A549 treated with ZK216348 at 1 μM for 4 hours (cell line): Measurements from ENCODE around the gene PPM1L. TPM values are rescaled to one million over a fixed set of nuclear protein-coding genes. Genes with fewer than 3 reads are reported as not detected.

Source experiments
- total RNA-seq: library from RNA; stranded (reverse); fragments of 200-300 nt; extraction: Qiagen RNA extraction; gene quantifications from 5 replicates; pipeline ENCODE4 v1.2.3, GENCODE V29; 2022; ENCODE audit warnings: low read depth

PPM1L gene
- 0.20 to 0.88 TPM (median 0.49 TPM) in 5 replicates for total RNA-seq

DNA sequence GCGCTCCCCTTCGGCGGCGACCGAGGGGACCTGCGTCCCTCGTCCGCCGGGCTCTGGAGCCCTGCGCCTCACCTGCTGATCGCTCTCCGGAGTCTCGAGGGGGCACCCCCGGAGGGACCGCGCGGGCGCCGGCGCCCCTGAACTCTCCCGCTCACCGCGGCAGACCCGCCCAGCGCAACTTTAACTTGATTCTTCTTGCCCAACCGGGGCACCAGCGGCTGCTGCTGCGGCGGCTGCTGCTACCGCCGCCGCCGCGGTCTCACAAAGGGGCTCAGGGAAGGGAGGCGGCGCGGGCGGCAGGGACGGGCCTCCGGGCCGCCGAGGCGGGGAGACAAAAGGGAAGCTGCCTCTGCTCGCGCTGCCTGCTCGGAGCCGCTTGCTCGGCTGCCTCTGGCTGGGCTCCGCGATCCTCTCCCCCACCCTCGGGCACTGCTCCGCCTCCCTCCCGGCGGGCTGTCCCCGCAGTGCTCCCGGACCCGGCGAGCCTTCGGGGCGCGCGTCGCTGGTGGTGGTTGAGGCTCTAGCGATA is at the start of gene PPM1L:
PPM1L (plus strand) TSS at position 456 of the 529 bp plus-strand sequence.

DNA sequence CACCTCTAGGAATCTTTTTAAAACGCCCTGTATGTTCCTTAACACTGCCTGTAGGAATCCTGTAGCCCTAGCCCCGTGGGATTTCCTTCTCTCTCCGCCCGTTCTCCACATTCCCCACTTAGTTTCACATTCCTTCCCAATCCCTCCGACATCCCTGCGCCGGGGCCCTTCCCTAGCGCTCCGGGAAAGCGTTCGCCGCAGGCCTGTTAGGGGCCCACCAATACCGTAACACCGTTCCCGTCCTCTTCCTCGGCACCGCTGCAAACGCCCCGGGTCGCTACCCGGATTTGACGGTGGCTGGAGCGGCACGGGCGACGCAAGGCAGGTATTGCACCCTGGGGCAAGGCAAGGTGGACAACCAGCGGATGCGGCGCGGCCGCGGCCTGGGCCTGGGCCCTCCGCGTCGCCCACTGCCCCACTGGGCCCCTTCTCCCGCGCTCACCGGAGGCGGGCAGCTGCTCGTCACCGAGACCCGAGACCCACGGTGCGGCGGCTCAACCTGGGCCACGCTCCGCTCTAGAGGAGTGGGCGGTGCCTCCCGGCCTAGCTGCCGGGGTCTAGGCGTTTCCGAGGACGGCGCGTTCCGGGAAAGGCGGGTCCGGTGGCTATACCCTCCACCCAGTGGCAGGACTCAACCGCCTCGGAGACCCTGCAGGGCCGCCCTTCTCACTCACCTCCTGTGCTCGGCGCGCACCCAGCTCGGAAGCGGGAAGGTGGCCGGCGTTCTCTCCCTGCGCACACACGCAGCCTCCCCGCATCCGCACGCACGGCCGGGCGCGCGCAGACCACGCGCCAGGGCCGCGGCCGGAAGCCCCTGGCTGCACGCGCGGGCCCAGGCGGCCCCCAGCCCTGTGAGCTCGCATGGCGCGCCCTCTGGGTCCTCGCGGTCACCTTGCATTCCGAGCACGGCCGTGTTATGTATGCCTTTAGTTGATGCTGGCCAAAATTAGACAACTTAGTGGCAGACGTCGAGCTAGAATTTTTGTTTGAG is 348.8 kb downstream of the PPM1L start, which contains the start of gene B3GALNT1:
B3GALNT1 (minus strand) TSS at position 789 of the 991 bp plus-strand sequence. CDS start 18,595 bp downstream, outside the sequence.

Other genes with a start within 250 kb of the PPM1L start
- gene KPNA4, start 190.7 kb upstream of the PPM1L start, total RNA-seq = 25.4 to 42.7 TPM (median 31.6 TPM) in 5 replicates
- 0.42 to 0.93 TPM (median 0.58 TPM) in 5 replicates for gene ARL14, start 79.1 kb upstream of the PPM1L start, total RNA-seq